GM06990 (cell line): ENCODE data around the gene CLEC4A.
"Not testable (repeated sequence)": the region's sequence is repeated elsewhere in the genome, so short reads cannot be mapped to it uniquely, and the experiment has no call there.

ENCODE experiments used
- DNase-seq: peaks from one replicate; pipeline ENCODE4 v3.0.0-alpha.2; 2011; ENCODE audit not compliant: insufficient read length; ENCODE audit errors: extremely low read depth
- H3K27me3 ChIP-seq: replicated peaks from 2 replicates; pipeline ENCODE4 v1.6.0; 2011; ENCODE audit warnings: low read length; ENCODE audit not compliant: control insufficient read depth, insufficient read depth
- H3K36me3 ChIP-seq: 2 replicates; pipeline ENCODE4 v1.5.1; 2011; ENCODE audit warnings: low read length; ENCODE audit not compliant: control insufficient read depth, insufficient read depth
- H3K4me3 ChIP-seq: replicated peaks from 2 replicates; pipeline ENCODE4 v1.5.1; 2011; ENCODE audit warnings: low read depth, mild to moderate bottlenecking, control low read depth, low read length
- CTCF ChIP-seq: IDR thresholded peaks from 2 replicates; pipeline ENCODE4 v1.5.1; 2011; ENCODE audit warnings: low read length, control low read depth, mild to moderate bottlenecking, inconsistent platforms; ENCODE audit not compliant: insufficient read depth, poor library complexity, severe bottlenecking

The CLEC4A gene

GRCh38 chr12:8120072-8120713 lies 3.2 kb upstream of the CLEC4A start:
- no peak for TF ChIP-seq CTCF
- no peak for DNase-seq
- no peak overlapping the region for H3K4me3 ChIP-seq
- H3K36me3 ChIP-seq = no peaks in the 10 kb centered on the region
- no peaks in the 10 kb centered on the region for H3K27me3 ChIP-seq

- H3K36me3 ChIP-seq = no peaks in the 10 kb centered on the region; the same call in 1 of the 2 replicates
- no peak for DNase-seq
- no peak for TF ChIP-seq CTCF
- H3K4me3 ChIP-seq = no peak overlapping the region
- no peaks in the 10 kb centered on the region for H3K27me3 ChIP-seq
These were observed 3.7 kb downstream of the CLEC4A start for GRCh38 chr12:8127138-8127537.

DNA sequence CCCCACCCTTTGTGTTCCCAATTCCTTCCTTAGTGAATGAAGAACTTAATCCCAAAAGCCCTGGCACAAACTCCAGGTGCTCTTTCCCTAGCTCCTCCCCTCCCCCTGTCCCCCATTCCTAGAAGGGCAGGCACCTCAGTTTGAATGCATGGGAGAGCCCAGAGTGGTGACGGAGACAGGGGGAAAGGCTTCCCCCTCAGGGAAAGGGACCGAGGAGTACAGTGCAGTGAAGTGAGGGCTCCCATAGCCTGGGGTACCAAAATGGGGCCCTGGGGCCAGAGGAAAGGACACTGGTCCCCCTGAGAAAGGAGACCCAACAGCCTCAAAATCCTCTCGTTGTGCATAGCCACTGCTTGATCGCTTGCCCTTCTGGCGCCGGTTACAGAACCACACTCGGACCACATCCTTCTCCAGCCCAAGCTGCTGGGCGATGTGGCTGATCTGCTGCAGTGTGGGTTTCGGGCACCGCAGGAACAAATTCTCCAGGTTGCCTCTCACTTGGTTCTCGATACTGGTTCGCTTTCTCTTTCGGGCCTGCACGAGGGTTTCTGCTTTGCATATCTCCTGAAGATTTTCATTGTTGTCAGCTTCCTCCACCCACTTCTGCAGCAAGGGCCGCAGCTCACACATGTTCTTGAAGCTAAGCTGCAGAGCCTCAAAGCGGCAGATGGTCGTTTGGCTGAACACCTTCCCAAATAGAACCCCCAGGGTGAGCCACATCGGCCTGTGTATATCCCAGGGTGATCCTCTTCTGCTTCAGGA lies 10.4 kb downstream of the CLEC4A start:
- DNase-seq, H3K27me3 ChIP-seq, H3K4me3 ChIP-seq, H3K36me3 ChIP-seq: not testable (repeated sequence)

- H3K4me3 ChIP-seq, DNase-seq, H3K27me3 ChIP-seq, H3K36me3 ChIP-seq: not testable (repeated sequence)
These were observed 11.0 kb downstream of the CLEC4A start for GRCh38 chr12:8134398-8134930.

DNA sequence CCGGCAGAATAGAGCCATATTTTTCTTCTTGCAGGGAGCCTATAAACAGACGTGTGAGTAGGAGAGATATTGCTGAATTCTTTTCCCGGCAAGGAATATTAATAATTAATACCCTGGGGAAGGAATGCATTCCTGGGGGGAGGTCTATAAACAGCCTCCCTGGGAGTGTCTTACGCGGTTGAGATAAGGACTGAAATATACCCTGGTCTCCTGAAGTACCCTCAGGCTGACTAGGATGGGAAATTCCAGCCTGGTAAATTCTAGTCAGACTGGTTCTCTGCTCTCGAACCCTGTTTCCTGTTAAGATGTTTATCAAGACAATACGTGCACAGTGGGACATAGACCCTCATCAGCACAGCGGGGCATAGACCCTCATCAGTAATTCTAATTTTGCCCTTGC lies 18.2 kb downstream of the CLEC4A start:
- H3K4me3 ChIP-seq, H3K36me3 ChIP-seq, H3K27me3 ChIP-seq, DNase-seq: not testable (repeated sequence)

GRCh38 chr12:8143261-8143660 lies 19.8 kb downstream of the CLEC4A start:
- no peaks in the 10 kb centered on the region for H3K36me3 ChIP-seq
- no peak for DNase-seq
- H3K4me3 ChIP-seq = no peak overlapping the region
- TF ChIP-seq CTCF = no peak
- H3K27me3 ChIP-seq = no peaks in the 10 kb centered on the region

- no peak for TF ChIP-seq CTCF
- DNase-seq = no peak
- H3K4me3 ChIP-seq = no peak overlapping the region
- no peaks in the 10 kb centered on the region for H3K27me3 ChIP-seq
- H3K36me3 ChIP-seq = no peaks in the 10 kb centered on the region
These were observed 22.5 kb downstream of the CLEC4A start for GRCh38 chr12:8145754-8146441.
